GM12864 (cell line): Measurements from ENCODE around the gene RPL10.
"Not testable (repeated sequence)": the region's sequence is repeated elsewhere in the genome, so short reads cannot be mapped to it uniquely, and the experiment has no call there.

Experiments used
- DNase-seq: peaks from one replicate; pipeline ENCODE4 v3.0.0-alpha.2; 2011; ENCODE audit warnings: low read depth
- H3K4me3 ChIP-seq: 2 replicates; pipeline ENCODE4 v1.5.1; 2011; ENCODE audit warnings: mild to moderate bottlenecking, low read depth, low read length, control low read depth
- TF ChIP-seq, protein P1 (sequence below): IDR thresholded peaks from 2 replicates; pipeline ENCODE4 v1.5.1; 2011; ENCODE audit warnings: low read depth, mild to moderate bottlenecking, moderate library complexity, low read length, control low read depth, inconsistent platforms; ENCODE audit errors: missing control alignments

Gene RPL10

DNA sequence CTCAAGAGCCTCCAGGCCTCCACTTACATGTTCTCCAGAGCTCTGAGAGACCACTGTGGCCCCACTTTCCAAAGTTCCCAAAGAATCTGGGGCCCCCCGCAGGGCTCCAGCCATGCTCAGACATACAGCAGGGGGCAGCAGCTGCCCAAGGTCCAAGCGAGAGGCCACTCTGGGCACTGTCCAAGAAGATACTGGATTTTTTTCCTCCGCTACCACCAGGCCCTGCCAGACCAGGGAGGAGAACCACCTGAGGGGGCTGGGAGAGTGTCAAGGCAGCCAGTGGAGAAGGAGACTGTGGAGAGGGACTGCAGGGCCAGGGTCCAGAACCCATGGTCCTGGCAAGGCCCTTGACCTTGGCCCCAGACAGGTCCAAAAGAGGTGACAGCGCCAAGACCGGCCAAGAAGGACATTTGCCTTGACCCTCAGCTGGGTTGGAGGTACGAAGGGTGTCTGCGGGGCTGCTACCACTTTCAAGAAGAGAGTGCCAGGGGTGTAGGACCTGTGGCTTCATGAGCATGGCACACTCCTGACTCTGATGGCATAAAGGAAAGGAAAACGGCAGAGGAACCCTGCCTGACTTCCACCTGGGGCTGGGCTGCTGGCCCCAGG, 13.8 kb upstream of the RPL10 start:
- TF ChIP-seq, protein P1, sequence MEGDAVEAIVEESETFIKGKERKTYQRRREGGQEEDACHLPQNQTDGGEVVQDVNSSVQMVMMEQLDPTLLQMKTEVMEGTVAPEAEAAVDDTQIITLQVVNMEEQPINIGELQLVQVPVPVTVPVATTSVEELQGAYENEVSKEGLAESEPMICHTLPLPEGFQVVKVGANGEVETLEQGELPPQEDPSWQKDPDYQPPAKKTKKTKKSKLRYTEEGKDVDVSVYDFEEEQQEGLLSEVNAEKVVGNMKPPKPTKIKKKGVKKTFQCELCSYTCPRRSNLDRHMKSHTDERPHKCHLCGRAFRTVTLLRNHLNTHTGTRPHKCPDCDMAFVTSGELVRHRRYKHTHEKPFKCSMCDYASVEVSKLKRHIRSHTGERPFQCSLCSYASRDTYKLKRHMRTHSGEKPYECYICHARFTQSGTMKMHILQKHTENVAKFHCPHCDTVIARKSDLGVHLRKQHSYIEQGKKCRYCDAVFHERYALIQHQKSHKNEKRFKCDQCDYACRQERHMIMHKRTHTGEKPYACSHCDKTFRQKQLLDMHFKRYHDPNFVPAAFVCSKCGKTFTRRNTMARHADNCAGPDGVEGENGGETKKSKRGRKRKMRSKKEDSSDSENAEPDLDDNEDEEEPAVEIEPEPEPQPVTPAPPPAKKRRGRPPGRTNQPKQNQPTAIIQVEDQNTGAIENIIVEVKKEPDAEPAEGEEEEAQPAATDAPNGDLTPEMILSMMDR: no peak

DNA sequence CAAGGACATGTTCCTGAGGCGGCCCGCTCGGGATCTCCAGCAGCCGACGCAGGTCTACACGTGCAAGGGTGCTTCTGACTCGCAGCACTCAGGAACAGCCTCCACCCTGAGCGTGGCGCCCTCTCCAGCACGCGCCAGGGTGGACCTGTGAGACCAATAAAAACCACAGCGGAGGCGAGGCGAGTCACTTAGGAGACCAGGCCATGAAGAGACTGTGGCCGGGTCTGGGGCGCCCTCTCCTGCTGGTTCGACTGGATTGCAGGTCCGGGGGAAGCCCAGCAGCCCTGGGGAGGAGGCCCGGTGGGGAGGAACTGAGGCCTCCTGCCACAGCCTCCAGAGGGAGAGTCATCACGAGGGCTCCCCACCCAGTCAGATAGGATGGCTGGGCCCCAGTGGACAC, 10.1 kb upstream of the RPL10 start:
- H3K4me3 ChIP-seq, DNase-seq: not testable (repeated sequence)

More for the DNA sequence above, 13.8 kb upstream of the RPL10 start:
- no peak overlapping the region for H3K4me3 ChIP-seq
- no peak for DNase-seq

DNA sequence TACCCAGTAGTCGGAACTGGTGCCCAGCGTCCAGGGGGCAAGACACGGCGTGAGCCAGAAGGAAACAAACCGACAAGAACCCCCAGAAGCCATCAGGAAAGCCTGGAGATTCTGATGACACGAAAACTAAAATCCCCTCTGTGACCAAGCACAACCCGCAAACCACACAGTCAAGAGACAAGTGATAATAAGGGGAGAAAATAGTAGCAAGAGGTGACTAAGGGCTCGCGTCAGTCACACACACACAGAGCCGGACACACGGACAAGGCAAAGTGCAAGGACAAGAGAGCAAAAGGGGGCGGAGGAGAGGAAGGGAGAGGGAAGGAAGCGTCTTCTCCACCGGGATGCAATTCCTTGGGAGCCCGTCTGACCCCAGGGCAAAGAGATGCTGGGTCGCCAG, 9.5 kb upstream of the RPL10 start:
- H3K4me3 ChIP-seq, DNase-seq: not testable (repeated sequence)

DNA sequence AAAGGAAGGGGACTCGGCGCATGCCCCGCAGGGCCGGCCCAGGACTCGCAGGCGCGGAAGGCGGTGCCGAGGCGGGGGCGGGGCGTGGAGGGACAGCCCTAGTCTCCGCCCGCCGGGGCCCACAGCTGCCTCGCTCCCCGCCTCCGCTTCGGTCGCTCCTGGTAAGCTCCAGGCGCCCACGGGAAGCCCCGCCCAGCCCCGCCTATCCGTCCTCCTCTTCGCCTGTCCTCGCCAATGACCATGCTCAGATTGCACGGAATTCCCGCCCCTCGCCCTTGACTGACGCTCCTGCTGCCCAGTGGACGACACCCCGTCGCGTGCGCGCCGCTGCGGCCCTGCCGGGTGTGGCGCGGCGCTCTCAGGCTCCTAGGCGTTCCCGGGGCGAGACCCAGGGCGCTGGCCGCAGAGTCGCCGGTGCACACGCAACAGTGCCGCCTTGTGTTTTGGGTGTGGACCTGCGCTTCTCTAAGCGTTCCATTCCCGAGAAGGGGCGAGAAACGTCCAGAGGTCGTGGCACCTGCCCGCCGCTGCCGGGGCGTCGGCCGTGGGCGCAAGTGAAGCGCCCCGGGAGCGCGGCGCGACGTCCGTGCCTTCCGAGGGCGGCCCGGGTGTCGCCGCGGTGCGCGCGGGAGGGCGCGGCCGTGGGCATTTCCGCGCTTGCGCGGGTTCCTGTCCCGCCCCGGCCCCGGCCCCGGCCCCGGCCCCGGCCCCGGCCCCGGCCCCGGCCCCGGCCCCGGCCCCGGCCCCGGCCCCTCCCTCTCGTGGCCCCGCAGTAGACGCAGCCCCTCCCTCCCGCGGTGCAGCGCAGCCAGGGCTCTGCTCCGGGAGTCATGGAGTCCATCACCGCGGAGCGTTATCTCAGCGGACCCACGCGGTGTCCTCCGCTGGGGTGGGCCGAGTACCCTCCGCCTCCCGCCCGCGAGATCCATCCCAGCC, 8.1 kb upstream of the RPL10 start:
- DNase-seq, H3K4me3 ChIP-seq: not testable (repeated sequence)

DNA sequence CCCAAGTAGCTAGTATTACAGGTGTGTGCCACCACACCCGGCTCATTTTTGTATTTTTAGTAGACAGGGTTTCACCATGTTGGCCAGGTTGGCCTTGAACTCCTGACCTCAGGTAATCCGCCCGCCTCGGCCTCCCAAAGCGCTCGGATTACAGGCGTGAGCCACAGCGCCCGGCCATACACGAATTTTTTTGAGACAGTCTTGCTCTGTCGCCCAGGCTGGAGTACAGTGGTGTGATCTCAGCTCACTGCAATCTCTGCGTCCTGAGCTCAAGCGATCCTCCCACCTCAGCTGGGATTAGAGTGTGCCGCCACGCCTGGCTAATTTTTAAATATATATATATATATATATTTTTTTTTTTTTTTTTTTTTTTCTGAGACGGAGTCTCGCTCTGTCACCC, 1.8 kb upstream of the RPL10 start:
- not testable (repeated sequence) for H3K4me3 ChIP-seq

DNA sequence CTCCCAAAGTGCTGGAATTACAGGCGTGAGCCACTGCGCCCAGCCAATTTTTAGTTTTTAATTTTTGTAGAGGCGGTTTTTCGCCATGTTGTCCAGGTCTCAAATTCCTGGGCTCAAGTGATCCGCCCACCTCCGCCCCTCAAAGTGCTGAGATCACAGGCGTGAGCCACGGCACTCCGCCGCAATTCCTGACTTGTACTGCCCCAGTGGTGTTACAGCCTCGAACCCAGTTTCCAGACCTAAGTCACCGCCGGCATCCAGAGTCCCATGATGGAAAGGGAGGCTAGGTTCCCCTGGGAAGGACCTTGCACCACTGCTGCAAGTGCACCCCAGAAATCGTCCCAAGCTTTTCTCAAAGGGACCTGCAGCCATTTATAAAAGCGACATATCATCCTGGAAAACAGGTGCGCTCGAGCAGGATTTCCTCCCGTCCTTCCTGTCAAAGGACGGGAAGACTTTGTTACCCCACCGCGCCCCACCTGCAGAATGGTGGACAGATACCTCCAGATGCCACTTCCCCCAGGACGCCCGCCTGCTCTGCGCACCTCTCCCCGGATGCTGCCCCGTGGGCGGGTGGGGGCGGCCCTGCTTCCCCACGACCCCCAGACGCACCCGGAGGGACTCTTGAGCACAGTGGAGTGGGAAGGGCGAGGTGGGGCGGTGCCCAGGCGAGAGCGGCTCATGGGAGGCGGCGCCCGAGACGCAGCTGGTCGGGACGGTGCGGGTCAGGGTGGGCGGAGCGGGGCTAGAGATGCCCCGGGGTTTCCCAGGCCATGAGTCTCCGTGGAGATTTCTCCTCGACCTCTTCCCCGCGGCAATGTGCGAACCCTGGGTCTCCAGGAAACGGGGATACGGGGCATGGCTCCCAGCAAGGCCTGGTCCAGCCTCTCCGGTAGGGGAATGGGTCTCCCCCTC, 947 bp upstream of the RPL10 start:
- peak overlapping the region; percentile 88 for H3K4me3 ChIP-seq
- TF ChIP-seq, protein P1: no peak
- DNase-seq: no peak

More for the DNA sequence above, 1.8 kb upstream of the RPL10 start:
- DNase-seq: not testable (repeated sequence)

DNA sequence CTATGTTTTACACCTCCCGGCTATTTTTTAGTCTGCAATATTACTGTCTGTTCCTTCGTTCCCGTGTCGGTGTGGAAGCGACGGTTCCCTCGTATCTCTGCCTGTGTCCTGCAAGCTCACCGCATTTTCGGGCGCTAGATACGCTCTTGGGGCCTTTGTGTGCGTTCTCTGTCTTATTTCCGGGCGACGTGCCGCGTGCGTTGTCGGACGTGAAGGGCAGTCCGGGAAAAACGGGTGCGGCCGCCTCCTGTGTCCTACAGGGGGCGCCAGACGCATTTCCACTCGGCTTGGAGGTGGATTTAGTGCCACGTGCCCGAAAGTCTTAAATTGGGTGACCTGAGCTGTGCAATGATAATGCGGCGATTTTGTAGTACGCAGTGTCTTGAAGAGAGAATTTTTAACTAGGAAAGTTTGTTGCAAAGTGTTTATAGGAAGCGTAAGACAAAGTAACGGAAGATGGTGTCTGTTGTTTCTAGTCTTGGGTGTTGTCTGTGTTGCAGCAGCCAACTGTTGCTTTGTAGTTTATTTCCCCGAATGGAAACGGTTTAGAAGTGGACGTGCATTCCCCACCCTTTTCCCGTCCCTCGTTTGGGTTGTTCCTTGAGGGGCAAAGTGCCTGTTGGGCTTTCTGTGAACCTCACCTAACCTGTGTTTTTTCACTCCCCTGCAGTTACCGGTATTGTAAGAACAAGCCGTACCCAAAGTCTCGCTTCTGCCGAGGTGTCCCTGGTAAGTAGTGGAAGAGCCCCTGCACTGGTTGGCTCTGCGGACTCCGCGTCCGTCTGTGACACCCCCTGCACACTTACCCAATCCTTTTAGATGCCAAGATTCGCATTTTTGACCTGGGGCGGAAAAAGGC, 720 bp downstream of the RPL10 start:
- TF ChIP-seq, protein P1: peak; percentile 68
- peak overlapping the region; percentile 88 for H3K4me3 ChIP-seq
- no peak for DNase-seq

DNA sequence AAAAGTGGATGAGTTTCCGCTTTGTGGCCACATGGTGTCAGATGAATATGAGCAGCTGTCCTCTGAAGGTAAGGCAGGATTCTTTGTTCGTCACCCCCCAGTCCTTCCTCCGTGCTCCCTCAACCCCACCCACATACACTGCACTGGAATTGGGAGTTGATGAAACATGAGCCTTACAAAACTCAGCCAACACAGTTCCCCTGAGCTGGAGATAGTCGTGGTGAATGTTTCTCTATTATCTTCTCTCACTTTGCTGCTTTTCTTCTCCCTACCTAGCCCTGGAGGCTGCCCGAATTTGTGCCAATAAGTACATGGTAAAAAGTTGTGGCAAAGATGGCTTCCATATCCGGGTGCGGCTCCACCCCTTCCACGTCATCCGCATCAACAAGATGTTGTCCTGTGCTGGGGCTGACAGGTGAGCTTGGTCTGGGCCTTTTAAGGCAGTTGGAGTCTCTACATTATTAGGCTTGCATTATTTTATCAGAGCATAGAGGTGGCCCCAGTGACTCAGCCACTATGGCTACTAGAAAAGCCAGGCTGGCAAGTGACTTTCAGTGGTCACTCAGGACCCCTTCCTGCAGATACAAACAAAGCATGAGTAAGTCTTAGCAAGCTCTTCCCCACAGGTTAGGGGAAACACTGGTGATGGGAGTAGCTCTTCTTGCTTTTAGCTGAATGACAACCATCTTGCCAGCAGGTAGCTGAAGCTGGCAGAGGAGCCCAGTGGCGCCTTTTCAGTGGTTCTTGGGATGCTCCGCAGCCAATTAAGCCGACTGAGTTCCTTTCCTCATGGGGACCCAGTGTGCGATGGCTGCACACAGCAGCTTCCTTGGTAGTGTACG, 1.6 kb downstream of the RPL10 start:
- TF ChIP-seq, protein P1: no peak
- peak overlapping the region; percentile 88 for H3K4me3 ChIP-seq
- no peak for DNase-seq

DNA sequence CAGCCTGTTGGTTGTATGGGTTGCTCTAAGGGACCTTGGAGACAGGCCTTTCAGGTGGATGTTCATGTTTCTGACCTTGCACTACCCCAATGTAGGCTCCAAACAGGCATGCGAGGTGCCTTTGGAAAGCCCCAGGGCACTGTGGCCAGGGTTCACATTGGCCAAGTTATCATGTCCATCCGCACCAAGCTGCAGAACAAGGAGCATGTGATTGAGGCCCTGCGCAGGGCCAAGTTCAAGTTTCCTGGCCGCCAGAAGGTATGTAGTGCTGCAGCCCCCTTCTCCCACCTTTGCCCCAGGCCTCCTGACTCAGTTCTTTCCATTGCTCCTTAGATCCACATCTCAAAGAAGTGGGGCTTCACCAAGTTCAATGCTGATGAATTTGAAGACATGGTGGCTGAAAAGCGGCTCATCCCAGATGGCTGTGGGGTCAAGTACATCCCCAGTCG, 2.2 kb downstream of the RPL10 start:
- DNase-seq: not testable (repeated sequence)
- peak overlapping the region; percentile 88 for H3K4me3 ChIP-seq
